ENCODE data around the gene ANKRD44. TPM values are rescaled to one million over a fixed set of nuclear protein-coding genes. Genes with fewer than 3 reads are reported as not detected.

ANKRD44 gene
- total RNA-seq, 1 donor from 2014 or later = 21.4 TPM

- H3K4me1 Mint-ChIP-seq (ENCODE audit: low read depth) = peaks cover 14% of the 10 kb centered on the region
- H3K4me3 Mint-ChIP-seq (ENCODE audit: unreplicated experiment) = no peak overlapping the region
- no peaks in the 10 kb centered on the region for H3K27me3 Mint-ChIP-seq (ENCODE audit: low read depth)
- H3K9me3 Mint-ChIP-seq (ENCODE audit: low read depth) = peaks cover 4% of the 10 kb centered on the region
- TF ChIP-seq CTCF (IDR thresholded peaks at IDR 0.05) = no peak
- H3K27ac Mint-ChIP-seq (ENCODE audit: unreplicated experiment) = no peak overlapping the region
- no peak for DNase-seq (ENCODE audit: low spot score)
- no peaks in the 10 kb centered on the region for H3K36me3 Mint-ChIP-seq (ENCODE audit: low read depth)
Observed at GRCh38 chr2:196963961-196964360, 346.6 kb downstream of the ANKRD44 start.

- Mint-ChIP-seq H3K36me3 (ENCODE audit: low read depth) (no peaks in the 10 kb centered on the region), H3K9me3 (ENCODE audit: low read depth) (peaks cover 3% of the 10 kb centered on the region), H3K4me1 (ENCODE audit: low read depth) (peaks cover 14% of the 10 kb centered on the region), H3K4me3 (ENCODE audit: unreplicated experiment) (no peak overlapping the region), H3K27me3 (ENCODE audit: low read depth) (no peaks in the 10 kb centered on the region), H3K27ac (ENCODE audit: unreplicated experiment) (no peak overlapping the region)
- no peak for DNase-seq (ENCODE audit: low spot score)
- no peak for TF ChIP-seq CTCF (IDR thresholded peaks at IDR 0.05)
Observed at GRCh38 chr2:196963043-196963442, 347.5 kb downstream of the ANKRD44 start.

- DNase-seq (ENCODE audit: low spot score) = no peak
- H3K4me3 Mint-ChIP-seq (ENCODE audit: unreplicated experiment) = no peak overlapping the region
- no peak overlapping the region for H3K27ac Mint-ChIP-seq (ENCODE audit: unreplicated experiment)
- H3K36me3 Mint-ChIP-seq (ENCODE audit: low read depth) = no peaks in the 10 kb centered on the region
- peaks cover 10% of the 10 kb centered on the region for H3K4me1 Mint-ChIP-seq (ENCODE audit: low read depth)
- no peaks in the 10 kb centered on the region for H3K27me3 Mint-ChIP-seq (ENCODE audit: low read depth)
- no peak for TF ChIP-seq CTCF (IDR thresholded peaks at IDR 0.05)
- no peaks in the 10 kb centered on the region for H3K9me3 Mint-ChIP-seq (ENCODE audit: low read depth)
Observed at GRCh38 chr2:196962325-196962724, 348.3 kb downstream of the ANKRD44 start.

GRCh38 chr2:196961889-196962288, 348.7 kb downstream of the ANKRD44 start:
- Mint-ChIP-seq H3K27me3 (ENCODE audit: low read depth) (no peaks in the 10 kb centered on the region), H3K9me3 (ENCODE audit: low read depth) (no peaks in the 10 kb centered on the region), H3K4me1 (ENCODE audit: low read depth) (peaks cover 6% of the 10 kb centered on the region), H3K4me3 (ENCODE audit: unreplicated experiment) (no peak overlapping the region), H3K27ac (ENCODE audit: unreplicated experiment) (no peak overlapping the region), H3K36me3 (ENCODE audit: low read depth) (no peaks in the 10 kb centered on the region)
- DNase-seq (ENCODE audit: low spot score) = no peak
- no peak for TF ChIP-seq CTCF (IDR thresholded peaks at IDR 0.05)

- peaks cover under 1% of the 10 kb centered on the region for H3K4me1 Mint-ChIP-seq (ENCODE audit: low read depth)
- no peaks in the 10 kb centered on the region for H3K27me3 Mint-ChIP-seq (ENCODE audit: low read depth)
- no peaks in the 10 kb centered on the region for H3K9me3 Mint-ChIP-seq (ENCODE audit: low read depth)
- no peak overlapping the region for H3K27ac Mint-ChIP-seq (ENCODE audit: unreplicated experiment)
- H3K4me3 Mint-ChIP-seq (ENCODE audit: unreplicated experiment) = no peak overlapping the region
- TF ChIP-seq CTCF (IDR thresholded peaks at IDR 0.05) = no peak
- no peaks in the 10 kb centered on the region for H3K36me3 Mint-ChIP-seq (ENCODE audit: low read depth)
- no peak for DNase-seq (ENCODE audit: low spot score)
Observed at GRCh38 chr2:196959734-196960338, 350.7 kb downstream of the ANKRD44 start.

Measured in chondrocyte (in vitro differentiated cells).